ENCODE data around the gene PHF14. TPM values are rescaled to one million over a fixed set of nuclear protein-coding genes. Genes with fewer than 3 reads are reported as not detected.

PHF14 gene, protein sequence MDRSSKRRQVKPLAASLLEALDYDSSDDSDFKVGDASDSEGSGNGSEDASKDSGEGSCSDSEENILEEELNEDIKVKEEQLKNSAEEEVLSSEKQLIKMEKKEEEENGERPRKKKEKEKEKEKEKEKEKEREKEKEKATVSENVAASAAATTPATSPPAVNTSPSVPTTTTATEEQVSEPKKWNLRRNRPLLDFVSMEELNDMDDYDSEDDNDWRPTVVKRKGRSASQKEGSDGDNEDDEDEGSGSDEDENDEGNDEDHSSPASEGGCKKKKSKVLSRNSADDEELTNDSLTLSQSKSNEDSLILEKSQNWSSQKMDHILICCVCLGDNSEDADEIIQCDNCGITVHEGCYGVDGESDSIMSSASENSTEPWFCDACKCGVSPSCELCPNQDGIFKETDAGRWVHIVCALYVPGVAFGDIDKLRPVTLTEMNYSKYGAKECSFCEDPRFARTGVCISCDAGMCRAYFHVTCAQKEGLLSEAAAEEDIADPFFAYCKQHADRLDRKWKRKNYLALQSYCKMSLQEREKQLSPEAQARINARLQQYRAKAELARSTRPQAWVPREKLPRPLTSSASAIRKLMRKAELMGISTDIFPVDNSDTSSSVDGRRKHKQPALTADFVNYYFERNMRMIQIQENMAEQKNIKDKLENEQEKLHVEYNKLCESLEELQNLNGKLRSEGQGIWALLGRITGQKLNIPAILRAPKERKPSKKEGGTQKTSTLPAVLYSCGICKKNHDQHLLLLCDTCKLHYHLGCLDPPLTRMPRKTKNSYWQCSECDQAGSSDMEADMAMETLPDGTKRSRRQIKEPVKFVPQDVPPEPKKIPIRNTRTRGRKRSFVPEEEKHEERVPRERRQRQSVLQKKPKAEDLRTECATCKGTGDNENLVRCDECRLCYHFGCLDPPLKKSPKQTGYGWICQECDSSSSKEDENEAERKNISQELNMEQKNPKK
- 20.9 to 24.1 TPM (median 22.3 TPM) in 5 replicates for total RNA-seq (2022; extraction: Qiagen RNA extraction; ENCODE audit: low read depth)

DNA sequence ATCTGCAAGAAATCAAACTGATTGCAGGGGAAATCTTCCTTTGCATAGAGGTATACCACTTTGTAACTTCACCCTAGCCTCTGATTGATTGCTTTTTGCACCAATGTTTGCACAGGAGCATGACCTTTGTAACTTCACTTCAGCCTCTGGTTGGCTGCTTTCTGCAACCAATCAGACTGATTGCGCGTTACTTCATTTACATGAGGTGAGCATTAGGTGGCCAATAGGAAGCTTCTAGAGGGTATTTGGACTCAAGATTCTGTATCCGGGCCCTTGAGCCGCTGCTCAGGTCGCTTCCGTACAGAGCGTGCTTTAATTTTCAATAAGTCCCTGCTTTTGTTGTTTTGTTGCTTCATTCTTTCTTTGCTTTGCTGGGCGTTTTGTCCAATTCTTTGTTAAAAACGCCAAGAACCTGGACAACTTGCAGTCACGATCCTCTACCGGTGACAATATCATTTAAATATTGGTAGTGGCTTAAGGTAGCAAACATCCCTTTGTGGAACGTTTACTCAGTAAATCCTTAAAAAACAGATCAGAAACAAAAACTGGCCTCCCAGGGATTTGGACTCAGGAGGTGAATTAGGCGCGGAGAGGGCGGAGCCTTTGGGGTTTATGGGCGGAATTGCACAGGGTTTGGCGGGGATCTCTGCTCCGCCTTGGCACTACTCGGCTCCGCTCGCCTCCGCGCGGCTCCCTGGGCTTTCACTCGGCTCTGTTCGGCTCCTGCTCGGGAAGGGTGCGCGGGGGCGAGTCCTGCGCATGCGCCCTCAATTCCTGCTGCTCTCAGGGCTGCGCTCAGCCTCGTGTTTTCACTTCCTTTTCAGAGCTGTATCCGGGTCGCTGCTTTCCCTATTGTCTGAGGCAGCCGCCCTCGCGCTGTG, at the start of gene PHF14:
Gene PHF14 (plus strand): TSS at position 812 of the 881 bp plus-strand sequence. CDS start 452 bp downstream, outside the sequence.

Data from A549 treated with CpdA at 1 μM for 4 hours (cell line).